ENCODE results near the gene SQSTM1. TPM values are rescaled to one million over a fixed set of nuclear protein-coding genes. Genes with fewer than 3 reads are reported as not detected.

SQSTM1 gene
- total and polyA plus RNA-seq, 9 of the 15 experiments (the other 6 are each of a cell fraction or from before 2014, with no cell fraction given): 5.6 to 148 (median 64.0) TPM

DNA sequence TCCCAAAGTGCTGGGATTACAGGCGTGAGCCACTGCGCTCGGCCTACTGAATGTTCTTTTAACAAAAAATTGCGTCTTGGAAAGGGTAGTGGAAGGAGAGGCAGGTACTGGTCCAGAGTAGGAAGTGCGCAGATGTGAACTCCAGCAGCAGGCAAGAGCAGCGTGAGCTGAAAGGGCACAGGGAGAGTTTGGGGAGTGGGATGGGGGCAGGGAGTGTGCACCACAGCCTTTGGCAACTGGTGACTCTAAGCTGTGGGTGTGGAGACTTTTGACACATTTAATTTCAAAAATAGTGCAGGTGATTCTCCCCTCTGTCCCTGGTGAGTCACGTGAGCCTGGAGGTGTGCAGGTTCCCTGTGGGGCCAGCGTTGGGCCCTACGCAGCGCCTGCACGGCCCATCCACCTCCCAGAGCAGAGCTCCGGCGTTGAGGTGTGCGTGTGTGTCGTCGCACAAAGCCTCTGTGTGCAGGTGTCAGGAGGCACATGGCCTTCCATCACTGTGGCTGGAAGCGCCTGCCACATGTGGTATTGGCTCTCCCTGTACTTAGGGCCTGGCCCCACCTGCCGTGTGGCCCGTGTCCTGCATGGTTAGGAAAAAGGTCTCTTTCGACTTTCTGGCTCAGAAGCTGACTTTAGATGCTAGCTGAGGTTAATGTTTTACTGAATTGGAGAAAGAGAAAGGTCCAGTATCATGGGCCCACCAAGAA lies 11.5 kb downstream of the SQSTM1 start:
- no TSS peak for BruUV-seq (replicated peaks)
- H2AFZ ChIP-seq (ENCODE audit: low read depth, low read length): no peak overlapping the region
- DNase-seq (ENCODE audit: extremely low read depth in 1 of 4, low spot score in 3 of 4) (no peak), FAIRE-seq (no peak), ATAC-seq (no peak; the same call in 2 of the 3 replicates)
- WGBS (ENCODE audit: insufficient coverage, low coverage, missing lambda C conversion rate): 94% methylated on average over 18 of the region's 20 CpGs
- ChIA-PET POLR2A (interaction anchor here (0.6 to 3.3 kb wide), 8 partner anchors 10 to 745 kb away, joined by 3 to 15 read pairs (median 4); partner anchors contain the start of gene SQSTM1), CTCF (ENCODE audit: low intra/inter-chr PET ratio) (no interaction called here)
- peak overlapping the region in 1 of 2 experiments; percentile 48; a peak in 2 of 4 replicates for H3K9ac ChIP-seq (ENCODE audit: insufficient read depth in 1 of 2, low read depth in 2 of 2, low read length in 2 of 2)
- H3K9me1 ChIP-seq (ENCODE audit: control insufficient read depth, insufficient read depth, low read length): peaks cover 6% of the 10 kb centered on the region
- intact Hi-C loops (cut with micrococcal nuclease) (no loop called here), in situ Hi-C loops (cut with MboI) (no loop called here)
- H3K4me3 ChIP-seq: no peak overlapping the region
- H4K20me1 ChIP-seq (replicated peaks; ENCODE audit: control insufficient read depth, insufficient read depth, low read length): peaks cover 4% of the 10 kb centered on the region; the same call in 1 of the 2 replicates
- no peaks in the 10 kb centered on the region for H3K9me3 ChIP-seq (replicated peaks; ENCODE audit: control insufficient read depth, insufficient read depth, low read depth, low read length)
- no peaks in the 10 kb centered on the region; the same call in 1 of the 3 replicates for H3K79me2 ChIP-seq (ENCODE audit: control insufficient read depth, insufficient read depth, low read length)
- no peak overlapping the region for H3K4me2 ChIP-seq (ENCODE audit: insufficient read depth, low read length)
- H3K4me1 ChIP-seq (replicated peaks in 1 of 2; ENCODE audit: control insufficient read depth in 2 of 2, insufficient read depth in 2 of 2, low read length in 2 of 2): peaks cover 0 to 16% of the 10 kb centered on the region in 2 experiments; a peak in 3 of 5 replicates
- no peak overlapping the region for H3K27ac ChIP-seq (ENCODE audit: extremely low read depth, low read depth, low read length)
- H3K27me3 ChIP-seq (ENCODE audit: control insufficient read depth in 2 of 2, insufficient read depth in 2 of 2, low read length in 2 of 2): no peaks in the 10 kb centered on the region
- H3K36me3 ChIP-seq (ENCODE audit: control insufficient read depth, insufficient read depth, low read length): peaks cover 81% of the 10 kb centered on the region
- TF ChIP-seq SUPT5H (IDR thresholded peaks at IDR 0.05) (peak; percentile 33; the same call in 1 of the 2 replicates), TGIF2 (CRISPR knock-in tag; IDR thresholded peaks at IDR 0.05) (no peak), RBFOX2 (IDR thresholded peaks at IDR 0.05; ENCODE audit: low read depth, low read length) (peak; percentile 69), PTBP1 (IDR thresholded peaks at IDR 0.05; ENCODE audit: low read depth, low read length) (no peak), RFX5 (IDR thresholded peaks at IDR 0.05; ENCODE audit: low read depth, low read length) (no peak), MAX (CRISPR knock-in tag; IDR thresholded peaks at IDR 0.05) (peak; percentile 27; the same call in 1 of the 2 replicates), THRB (CRISPR knock-in tag; conservative IDR thresholded peaks at IDR 0.05) (0 out of 2 replicates have a peak, but pooled peaks have one; percentile 58), POLR2G (IDR thresholded peaks at IDR 0.05; ENCODE audit: low read depth, low read length) (peak; percentile 72), ZBTB11 (CRISPR knock-in tag; IDR thresholded peaks at IDR 0.05) (0 out of 6 replicates have a peak, but pooled peaks of 1 of the 3 experiments have one; percentile 15)
- TF ChIP-seq, protein P1, sequence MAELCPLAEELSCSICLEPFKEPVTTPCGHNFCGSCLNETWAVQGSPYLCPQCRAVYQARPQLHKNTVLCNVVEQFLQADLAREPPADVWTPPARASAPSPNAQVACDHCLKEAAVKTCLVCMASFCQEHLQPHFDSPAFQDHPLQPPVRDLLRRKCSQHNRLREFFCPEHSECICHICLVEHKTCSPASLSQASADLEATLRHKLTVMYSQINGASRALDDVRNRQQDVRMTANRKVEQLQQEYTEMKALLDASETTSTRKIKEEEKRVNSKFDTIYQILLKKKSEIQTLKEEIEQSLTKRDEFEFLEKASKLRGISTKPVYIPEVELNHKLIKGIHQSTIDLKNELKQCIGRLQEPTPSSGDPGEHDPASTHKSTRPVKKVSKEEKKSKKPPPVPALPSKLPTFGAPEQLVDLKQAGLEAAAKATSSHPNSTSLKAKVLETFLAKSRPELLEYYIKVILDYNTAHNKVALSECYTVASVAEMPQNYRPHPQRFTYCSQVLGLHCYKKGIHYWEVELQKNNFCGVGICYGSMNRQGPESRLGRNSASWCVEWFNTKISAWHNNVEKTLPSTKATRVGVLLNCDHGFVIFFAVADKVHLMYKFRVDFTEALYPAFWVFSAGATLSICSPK (IDR thresholded peaks at IDR 0.05; ENCODE audit: borderline replicate concordance): no peak
- TF ChIP-seq, protein P2, sequence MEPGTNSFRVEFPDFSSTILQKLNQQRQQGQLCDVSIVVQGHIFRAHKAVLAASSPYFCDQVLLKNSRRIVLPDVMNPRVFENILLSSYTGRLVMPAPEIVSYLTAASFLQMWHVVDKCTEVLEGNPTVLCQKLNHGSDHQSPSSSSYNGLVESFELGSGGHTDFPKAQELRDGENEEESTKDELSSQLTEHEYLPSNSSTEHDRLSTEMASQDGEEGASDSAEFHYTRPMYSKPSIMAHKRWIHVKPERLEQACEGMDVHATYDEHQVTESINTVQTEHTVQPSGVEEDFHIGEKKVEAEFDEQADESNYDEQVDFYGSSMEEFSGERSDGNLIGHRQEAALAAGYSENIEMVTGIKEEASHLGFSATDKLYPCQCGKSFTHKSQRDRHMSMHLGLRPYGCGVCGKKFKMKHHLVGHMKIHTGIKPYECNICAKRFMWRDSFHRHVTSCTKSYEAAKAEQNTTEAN (CRISPR knock-in tag; IDR thresholded peaks at IDR 0.05): no peak

All from K562 (cell line).